Left kidney (tissue), 8 donors: ENCODE data around the gene CEBPZ. TPM values are rescaled to one million over a fixed set of nuclear protein-coding genes. Genes with fewer than 3 reads are reported as not detected.
"Not testable (repeated sequence)": the region's sequence is repeated elsewhere in the genome, so short reads cannot be mapped to it uniquely, and the experiment has no call there.

Experiments used
- DNase-seq: peaks from one replicate; pipeline ENCODE4 v3.0.0-alpha.2; 2013
- long read RNA-seq, 8 donors: transcript quantifications; one replicate each; lab custom pipeline, GENCODE V29; 2026
- polyA plus RNA-seq: library from polyadenylated mRNA; unstranded; fragments of 120-200 nt; gene quantifications from one replicate; pipeline ENCODE4 v1.2.1, GENCODE V29; 2013; ENCODE audit not compliant: insufficient read length

CEBPZ gene
- 89.4 TPM for polyA plus RNA-seq
- long read RNA-seq, donor 1, transcript CEBPZ-203 (5 exons, 611 nt) = major isoform, 14 of 162 reads
- long read RNA-seq, donor 1, transcript CEBPZ-201 (16 exons, 3,463 nt) = minor isoform, 7 of 162 reads
- long read RNA-seq, donor 1, partial matches to known transcripts = 136 of 162 reads
- long read RNA-seq, donor 1, other reads (novel, unspliced or antisense) = 5 of 162 reads
- long read RNA-seq, donor 2, transcript CEBPZ-203 (5 exons, 611 nt) = major isoform, 19 of 54 reads
- long read RNA-seq, donor 2, transcript CEBPZ-201 (16 exons, 3,463 nt) = minor isoform, 8 of 54 reads
- long read RNA-seq, donor 2, partial matches to known transcripts = 27 of 54 reads
- long read RNA-seq, donor 2, other reads (novel, unspliced or antisense) = 0 of 54 reads
- long read RNA-seq, donor 3, transcript CEBPZ-201 (16 exons, 3,463 nt) = minor isoform, 5 of 45 reads
- long read RNA-seq, donor 3, transcript CEBPZ-203 (5 exons, 611 nt) = major isoform, 19 of 45 reads
- long read RNA-seq, donor 3, partial matches to known transcripts = 21 of 45 reads
- long read RNA-seq, donor 3, other reads (novel, unspliced or antisense) = 0 of 45 reads
- long read RNA-seq, donor 4, partial matches to known transcripts = 0 of 3 reads
- long read RNA-seq, donor 4, other reads (novel, unspliced or antisense) = 0 of 3 reads
- long read RNA-seq, donor 5, transcript CEBPZ-201 (16 exons, 3,463 nt) = minor isoform, 12 of 66 reads
- long read RNA-seq, donor 5, transcript CEBPZ-203 (5 exons, 611 nt) = major isoform, 17 of 66 reads
- long read RNA-seq, donor 5, partial matches to known transcripts = 37 of 66 reads
- long read RNA-seq, donor 5, other reads (novel, unspliced or antisense) = 0 of 66 reads
- long read RNA-seq, donor 6, transcript CEBPZ-201 (16 exons, 3,463 nt) = major isoform, 5 of 38 reads
- long read RNA-seq, donor 6, transcript CEBPZ-203 (5 exons, 611 nt) = major isoform, 5 of 38 reads
- long read RNA-seq, donor 6, partial matches to known transcripts = 28 of 38 reads
- long read RNA-seq, donor 6, other reads (novel, unspliced or antisense) = 0 of 38 reads
- long read RNA-seq, donor 7, transcript CEBPZ-201 (16 exons, 3,463 nt) = minor isoform, 5 of 76 reads
- long read RNA-seq, donor 7, transcript CEBPZ-203 (5 exons, 611 nt) = major isoform, 19 of 76 reads
- long read RNA-seq, donor 7, partial matches to known transcripts = 52 of 76 reads
- long read RNA-seq, donor 7, other reads (novel, unspliced or antisense) = 0 of 76 reads
- long read RNA-seq, donor 8, partial matches to known transcripts = 0 of 5 reads
- long read RNA-seq, donor 8, other reads (novel, unspliced or antisense) = 0 of 5 reads

DNA sequence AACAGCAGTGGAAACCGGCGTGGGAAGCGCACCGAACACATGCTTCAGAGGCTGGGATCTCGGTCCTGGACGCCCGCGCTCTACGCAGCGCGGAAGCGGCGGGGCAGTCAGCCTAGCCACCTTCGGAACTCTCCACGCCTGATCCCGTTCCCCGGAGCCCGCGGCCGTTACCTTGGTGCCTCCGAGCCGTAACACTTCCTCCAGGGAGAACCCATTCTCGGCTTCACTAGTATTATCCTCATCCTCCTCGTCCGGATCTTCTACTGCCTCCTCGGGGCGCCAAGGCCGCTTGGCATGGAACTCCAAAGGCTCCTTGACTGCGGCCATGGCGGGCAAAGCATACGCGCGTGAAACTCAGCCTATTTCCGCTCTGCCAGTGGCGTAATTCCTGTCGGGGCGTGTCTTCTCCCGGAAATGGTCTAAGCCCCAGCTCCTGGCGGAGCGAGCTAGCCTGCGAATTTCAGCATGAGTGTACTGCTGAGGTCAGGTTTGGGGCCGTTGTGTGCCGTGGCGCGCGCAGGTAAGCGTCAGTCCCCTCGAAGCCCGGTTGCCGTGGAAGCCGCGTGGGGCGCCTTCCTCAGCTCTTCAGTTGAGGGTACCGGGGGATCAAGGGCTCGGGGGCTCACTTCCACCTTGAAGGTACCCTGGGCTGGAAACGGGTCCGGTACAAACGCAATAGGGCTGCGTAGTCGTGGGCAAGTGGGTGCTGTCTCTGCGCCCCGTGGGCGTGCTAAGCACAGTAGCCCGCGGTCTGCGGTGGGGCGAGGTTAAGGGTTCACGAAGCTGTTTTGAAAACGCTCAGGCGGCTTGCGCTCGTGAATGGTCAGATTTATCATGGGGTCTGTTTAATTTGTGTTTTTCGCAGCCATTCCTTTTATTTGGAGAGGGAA is at the start of gene CEBPZ, which contains the start of gene NDUFAF7:
CEBPZ (minus strand) TSS at position 356 of the 890 bp plus-strand sequence; CDS start at position 327, 29 bp downstream.
NDUFAF7 (plus strand) TSS at position 418 of the 890 bp plus-strand sequence; CDS start at position 466, 48 bp downstream.
- DNase-seq = peak; percentile 92

DNA sequence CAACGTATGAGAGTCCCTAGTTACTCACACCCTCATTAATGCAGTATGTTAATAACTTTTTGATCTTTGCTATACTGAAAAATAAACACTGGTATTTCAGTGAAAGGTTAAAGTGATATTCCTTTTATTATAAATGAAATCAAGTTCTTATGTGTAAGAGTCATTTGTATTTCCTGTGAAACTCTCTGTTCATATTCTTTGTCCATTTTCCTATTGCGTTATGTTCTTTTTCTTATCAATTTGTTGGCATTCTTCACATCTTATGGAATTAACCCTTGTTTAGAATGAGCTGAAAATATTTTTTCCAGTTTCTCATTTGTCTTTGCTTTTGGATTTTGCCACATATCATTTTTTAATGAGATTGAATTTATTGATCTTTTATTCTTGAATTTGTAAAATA is 44.9 kb upstream of the CEBPZ start:
- DNase-seq = no peak

DNA sequence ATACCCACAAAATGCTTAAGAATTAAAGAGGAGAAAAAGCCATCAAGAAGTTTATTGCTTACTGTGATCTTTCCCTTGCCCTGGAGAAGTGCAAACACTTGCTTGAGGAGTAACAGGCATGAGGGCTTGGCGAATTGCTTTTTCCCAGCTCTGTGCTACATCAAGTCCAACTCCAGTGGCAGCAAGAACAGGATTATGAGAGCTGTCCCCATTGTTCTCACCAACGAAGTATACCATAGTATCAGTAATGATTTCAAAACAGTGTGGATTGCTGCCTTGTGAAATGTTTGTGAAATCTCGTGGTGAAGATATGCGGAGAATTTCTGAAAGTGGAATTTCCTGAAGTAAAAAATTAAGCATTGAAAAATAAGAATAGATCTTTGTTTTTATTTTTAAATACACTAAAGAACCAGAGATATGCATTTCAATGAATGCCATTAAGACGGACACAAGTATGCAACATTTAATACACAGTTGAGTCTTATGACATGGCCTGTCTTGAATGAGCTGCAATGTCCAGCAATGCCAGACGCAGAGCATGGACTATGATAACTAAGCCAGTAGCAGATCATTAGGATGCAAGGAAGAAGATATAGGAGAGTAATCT is 43.1 kb upstream of the CEBPZ start:
- DNase-seq = no peak

DNA sequence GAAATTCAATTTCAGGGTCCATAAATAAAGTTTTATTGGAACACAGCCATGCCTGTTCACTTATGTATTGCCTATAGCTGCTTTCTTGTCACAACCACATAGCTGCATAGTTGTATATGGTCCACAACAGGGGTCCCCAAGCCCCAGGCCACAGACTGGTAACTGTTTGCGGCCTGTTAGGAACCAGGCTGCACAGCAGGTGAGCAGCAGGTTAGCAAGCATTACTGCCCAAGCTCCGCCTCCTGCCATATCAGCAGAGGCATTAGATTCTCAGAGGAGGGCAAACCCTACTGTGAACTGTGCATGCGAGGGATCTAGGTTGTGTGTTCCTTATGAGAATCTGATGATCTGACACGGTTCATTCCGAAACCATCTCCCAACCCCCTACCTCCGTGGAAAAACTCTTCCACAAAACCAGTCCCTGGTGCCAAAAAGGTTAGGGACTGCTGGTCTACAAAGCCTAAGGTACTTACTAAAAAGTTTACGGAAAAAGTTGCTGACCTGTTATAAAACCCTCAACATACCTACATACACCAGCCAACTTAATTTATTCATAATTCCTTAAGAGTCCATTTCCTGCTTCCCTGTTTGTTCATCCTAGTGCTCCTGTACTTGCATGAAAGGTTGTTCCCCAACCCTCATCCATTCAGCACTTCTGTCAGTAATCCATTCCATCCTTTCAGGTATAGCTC is 40.1 kb upstream of the CEBPZ start:
- no peak for DNase-seq

GRCh38 chr2:37268111-37268510 is 36.7 kb upstream of the CEBPZ start:
- DNase-seq = no peak

- no peak for DNase-seq
These were observed 36.3 kb upstream of the CEBPZ start for GRCh38 chr2:37267685-37268084.

DNA sequence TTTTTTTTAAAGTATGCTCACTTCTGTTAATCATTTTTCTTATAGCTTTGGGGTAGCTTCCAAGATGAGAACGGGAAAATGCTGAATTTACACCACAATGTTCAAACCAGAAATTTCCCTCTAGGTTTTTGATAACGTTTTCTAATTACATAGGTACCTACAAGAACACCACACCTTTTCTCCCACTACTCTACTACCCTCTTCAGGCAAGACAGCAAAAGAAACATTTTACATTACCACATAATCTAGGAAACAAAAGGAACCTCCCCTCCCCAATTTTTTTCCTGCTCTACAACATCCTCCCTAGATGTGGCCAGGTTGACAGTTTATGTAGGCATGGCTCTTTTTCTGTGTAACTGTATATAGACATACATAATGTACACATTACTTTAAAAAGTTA is 32.4 kb upstream of the CEBPZ start:
- DNase-seq = no peak

DNA sequence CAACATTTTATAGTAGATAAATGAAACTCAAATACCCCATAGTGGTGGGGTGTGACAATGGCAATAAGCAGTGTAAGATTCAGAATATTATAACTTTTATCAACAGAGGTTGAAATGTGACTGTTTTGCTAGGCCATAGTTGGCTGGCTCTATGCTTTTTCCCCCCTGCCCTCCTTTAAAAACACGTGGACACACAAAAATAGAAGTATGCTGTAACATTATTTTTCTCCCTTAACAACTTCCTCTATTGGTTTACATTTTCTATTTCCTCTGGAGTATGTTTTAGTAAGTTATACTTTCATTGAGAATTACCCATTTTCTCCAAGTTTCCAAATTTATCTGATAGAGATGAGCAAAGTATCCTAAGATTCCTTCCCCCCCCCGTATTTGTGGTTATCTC is 31.1 kb upstream of the CEBPZ start:
- no peak for DNase-seq

DNA sequence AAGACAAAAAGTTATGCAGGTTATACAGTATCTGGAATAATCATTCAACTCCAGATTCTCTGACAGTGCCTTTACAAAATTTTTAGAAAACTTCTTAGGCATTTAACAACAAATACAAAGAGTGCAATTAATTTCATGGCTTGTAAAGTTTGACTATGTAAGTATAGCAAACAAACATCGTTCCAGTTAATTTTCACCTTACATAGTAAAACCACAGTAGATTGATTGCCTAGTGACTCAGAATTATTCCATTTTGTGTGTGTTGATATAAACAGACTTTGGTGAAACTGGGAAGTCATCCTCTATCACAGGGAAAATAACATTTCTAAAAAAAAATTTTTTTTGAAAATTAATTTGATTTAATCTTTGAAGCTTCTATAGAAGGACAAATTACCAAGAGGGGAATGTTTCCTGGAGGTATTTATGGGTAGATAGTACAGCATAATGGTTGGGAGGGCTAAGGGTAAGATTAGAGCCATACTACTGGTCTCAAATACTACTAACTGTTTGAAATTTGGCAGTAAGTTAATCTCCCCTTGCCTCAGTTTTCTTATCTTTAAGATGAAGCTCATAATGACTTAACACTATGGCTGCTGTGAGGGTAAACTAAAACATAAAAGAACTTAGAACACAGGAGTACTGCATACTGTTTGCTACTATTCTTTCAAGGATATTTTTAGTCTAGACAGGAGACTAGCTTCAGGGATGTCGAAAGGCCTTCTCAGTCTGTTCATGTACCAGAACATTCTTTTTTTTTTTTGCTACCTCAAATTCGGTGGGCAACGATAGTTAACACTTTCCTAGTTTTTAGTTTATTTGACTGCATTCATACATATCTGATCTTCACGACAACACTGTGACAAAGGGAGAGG is 19.7 kb upstream of the CEBPZ start:
- no peak for DNase-seq

GRCh38 chr2:37246205-37246604 is 14.8 kb upstream of the CEBPZ start:
- no peak for DNase-seq

DNA sequence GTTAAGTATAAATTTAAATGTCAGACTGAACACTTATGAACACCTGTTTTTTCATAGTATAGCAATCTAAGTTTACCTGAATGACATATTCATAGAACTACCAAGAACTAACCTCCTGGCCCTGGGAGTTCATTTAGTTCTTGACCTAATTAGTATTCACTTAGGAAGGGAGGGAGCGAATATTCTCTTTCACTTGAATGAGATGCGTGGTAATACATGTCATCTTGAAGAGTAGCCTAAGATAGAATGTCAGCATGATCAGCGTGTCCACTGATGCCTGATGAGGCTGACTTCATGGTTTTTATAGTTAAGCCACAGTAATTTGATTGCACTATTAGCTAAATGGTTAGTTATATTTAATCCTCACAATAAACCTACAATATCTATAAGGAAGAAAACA is 13.4 kb upstream of the CEBPZ start:
- no peak for DNase-seq

GRCh38 chr2:37244017-37244416 is 12.6 kb upstream of the CEBPZ start:
- DNase-seq = no peak

DNA sequence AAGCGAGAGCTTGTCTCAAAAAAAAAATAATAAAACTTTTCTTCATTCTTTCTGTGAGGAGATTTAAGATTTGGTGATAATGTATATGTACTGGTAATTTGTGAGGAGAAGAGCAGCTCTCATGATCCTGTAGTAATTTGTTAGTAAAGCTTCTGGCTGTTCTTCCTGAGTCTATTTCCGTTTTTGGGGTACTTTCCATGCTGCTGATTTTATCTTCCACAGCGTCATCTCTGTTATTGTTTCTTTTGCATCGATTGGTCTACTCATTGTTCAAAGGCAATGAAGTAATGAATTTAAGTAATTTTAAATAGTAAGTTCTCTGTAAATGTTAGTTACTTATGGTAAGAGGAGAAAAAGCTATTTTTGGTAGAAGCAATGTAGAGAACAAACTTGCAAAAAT is 12.0 kb upstream of the CEBPZ start:
- no peak for DNase-seq

DNA sequence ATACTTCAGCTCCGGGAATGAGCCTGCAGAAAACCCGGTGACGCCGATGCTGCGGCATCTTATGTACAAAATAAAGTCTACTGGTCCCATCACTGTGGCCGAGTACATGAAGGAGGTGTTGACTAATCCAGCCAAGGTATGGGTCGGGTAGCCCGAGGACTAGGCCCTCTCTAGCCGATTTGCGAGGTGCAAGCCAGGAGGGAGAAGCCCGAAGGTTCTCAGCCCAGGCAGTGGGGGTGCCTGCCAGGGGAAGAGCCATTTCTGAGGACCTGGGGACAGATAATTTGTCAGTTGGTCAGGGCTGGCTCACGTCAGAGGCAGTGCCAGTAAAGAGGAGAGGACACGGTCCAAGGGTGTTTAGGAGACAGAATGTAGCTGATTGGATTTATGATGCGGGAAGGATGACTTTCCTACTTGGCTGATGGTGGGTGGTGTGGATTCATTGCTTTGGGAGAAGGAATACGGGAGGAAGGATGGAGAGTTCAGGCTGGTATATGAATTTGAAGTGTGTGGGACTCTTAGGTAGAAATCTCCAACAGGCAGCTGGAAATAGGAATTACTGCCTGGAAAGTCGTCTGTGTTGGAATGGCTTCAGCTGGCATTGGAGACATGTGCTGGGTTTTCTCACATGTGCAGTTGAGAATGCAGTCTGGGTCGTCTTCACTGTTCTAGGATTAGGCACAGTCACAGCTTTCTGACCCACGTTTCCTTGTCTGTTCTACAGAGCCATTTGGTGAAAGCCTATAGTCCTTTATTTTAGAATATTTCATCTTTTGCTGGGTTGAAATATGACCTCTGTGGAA is 936 bp upstream of the CEBPZ start:
- DNase-seq = peak; percentile 29

GRCh38 chr2:37230581-37230980 is 815 bp downstream of the CEBPZ start:
- DNase-seq = peak; percentile 12

GRCh38 chr2:37228788-37229187 is 2.6 kb downstream of the CEBPZ start:
- DNase-seq = no peak

DNA sequence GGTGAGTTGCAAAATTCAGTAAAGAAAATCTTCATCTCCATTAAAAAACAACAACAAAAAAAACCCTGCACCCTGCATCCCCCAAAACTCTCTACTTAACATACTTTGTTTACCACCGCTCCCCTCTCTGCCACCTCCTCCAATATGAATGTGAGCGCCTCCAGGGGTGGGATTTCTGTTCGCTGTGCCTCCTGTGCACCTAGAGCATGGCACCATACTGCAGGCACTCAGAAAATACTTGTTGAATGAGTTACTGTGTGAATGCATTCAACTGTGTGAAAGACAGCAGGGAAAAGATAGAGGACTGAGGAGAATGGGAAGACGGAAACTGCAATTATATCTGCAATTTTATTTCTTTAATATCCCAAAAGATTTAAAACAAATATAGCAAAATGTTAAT is 4.5 kb downstream of the CEBPZ start:
- no peak for DNase-seq

GRCh38 chr2:37225129-37225528 is 6.3 kb downstream of the CEBPZ start:
- DNase-seq = not testable (repeated sequence)
